Endothelial cell (in vitro differentiated cells): Measurements from ENCODE around the gene GTF2F2. TPM values are rescaled to one million over a fixed set of nuclear protein-coding genes. Genes with fewer than 3 reads are reported as not detected.

Source experiments
- DNase-seq: peaks from one replicate; pipeline ENCODE4 v3.0.0; 2021; ENCODE audit warnings: low spot score
- H3K27ac Mint-ChIP-seq: one replicate; pipeline ENCODE4 v1.8.0; 2021; ENCODE audit warnings: mixed read lengths, inconsistent platforms; ENCODE audit not compliant: unreplicated experiment
- H3K27me3 Mint-ChIP-seq: one replicate; pipeline ENCODE4 v1.8.0; 2021; ENCODE audit warnings: mild to moderate bottlenecking, moderate library complexity, mixed read lengths, inconsistent platforms; ENCODE audit not compliant: unreplicated experiment
- H3K36me3 Mint-ChIP-seq: one replicate; pipeline ENCODE4 v1.8.0; 2021; ENCODE audit warnings: mild to moderate bottlenecking, low read depth, mixed read lengths, inconsistent platforms; ENCODE audit not compliant: unreplicated experiment
- H3K4me1 Mint-ChIP-seq: one replicate; pipeline ENCODE4 v1.8.0; 2021; ENCODE audit warnings: mild to moderate bottlenecking, mixed read lengths, inconsistent platforms; ENCODE audit not compliant: unreplicated experiment
- H3K4me3 Mint-ChIP-seq: one replicate; pipeline ENCODE4 v1.8.0; 2021; ENCODE audit warnings: mild to moderate bottlenecking, mixed read lengths, inconsistent platforms; ENCODE audit not compliant: unreplicated experiment
- H3K9me3 Mint-ChIP-seq: one replicate; pipeline ENCODE4 v1.8.0; 2021; ENCODE audit warnings: mixed read lengths, inconsistent platforms; ENCODE audit not compliant: unreplicated experiment
- CTCF ChIP-seq: fragments of 200-600 bp; sonication (generic); IDR thresholded peaks from one replicate; pipeline ENCODE4 v1.5.0; 2021; ENCODE audit warnings: antibody characterized with exemption; ENCODE audit not compliant: unreplicated experiment
- total RNA-seq: library from RNA; stranded (reverse); fragmentation: NEBNext Ultra II Directional; extraction: Animal tissue kit (Norgen Biotek cat#: 25700); gene quantifications from one replicate; pipeline ENCODE4 v1.2.1, GENCODE V29; 2021; ENCODE audit not compliant: unreplicated experiment

The GTF2F2 gene
- total RNA-seq, 1 donor from 2014 or later = 13.6 TPM

DNA sequence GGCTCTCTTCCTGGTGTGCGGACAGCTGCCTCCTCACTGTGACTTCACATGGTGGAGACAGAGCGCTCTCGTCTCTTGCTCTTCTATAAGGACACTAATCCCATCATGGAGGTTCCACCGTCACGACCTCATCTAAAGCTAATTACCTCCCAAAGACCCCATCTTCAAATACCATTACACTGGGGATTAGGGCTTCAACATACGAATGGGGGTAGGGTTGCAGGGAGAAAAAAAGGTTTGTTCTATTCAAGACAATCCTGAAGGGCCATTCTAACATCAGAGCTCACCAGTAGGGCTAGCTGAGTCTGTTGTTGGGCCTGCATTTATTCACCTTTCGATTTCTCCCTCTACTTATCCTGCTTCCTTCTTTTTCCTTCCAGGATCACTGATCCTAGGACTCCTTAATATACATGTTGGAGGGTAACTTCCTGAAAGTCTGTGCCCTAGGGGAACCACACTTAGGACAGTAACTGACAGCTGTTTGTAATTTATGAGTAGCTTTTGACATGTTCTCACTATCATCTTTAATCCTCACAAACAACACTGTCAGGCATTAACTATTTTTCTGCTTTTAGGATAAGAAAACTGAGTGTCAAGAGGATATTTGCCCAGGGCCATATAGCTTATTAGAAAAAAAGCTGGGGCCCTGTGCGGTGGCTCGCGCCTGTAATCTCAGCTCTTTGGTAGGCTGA, 18.8 kb upstream of the GTF2F2 start:
- no peak for DNase-seq
- Mint-ChIP-seq H3K4me3 (no peak overlapping the region), H3K27me3 (no peaks in the 10 kb centered on the region), H3K27ac (no peak overlapping the region), H3K36me3 (no peaks in the 10 kb centered on the region), H3K9me3 (no peaks in the 10 kb centered on the region), H3K4me1 (no peaks in the 10 kb centered on the region)
- no peak for TF ChIP-seq CTCF

GRCh38 chr13:45102136-45102507, 18.2 kb upstream of the GTF2F2 start:
- H3K27ac Mint-ChIP-seq = no peak overlapping the region
- no peak overlapping the region for H3K4me3 Mint-ChIP-seq
- no peak for TF ChIP-seq CTCF
- H3K36me3 Mint-ChIP-seq = no peaks in the 10 kb centered on the region
- no peaks in the 10 kb centered on the region for H3K9me3 Mint-ChIP-seq
- no peak for DNase-seq
- H3K4me1 Mint-ChIP-seq = no peaks in the 10 kb centered on the region
- H3K27me3 Mint-ChIP-seq = no peaks in the 10 kb centered on the region

DNA sequence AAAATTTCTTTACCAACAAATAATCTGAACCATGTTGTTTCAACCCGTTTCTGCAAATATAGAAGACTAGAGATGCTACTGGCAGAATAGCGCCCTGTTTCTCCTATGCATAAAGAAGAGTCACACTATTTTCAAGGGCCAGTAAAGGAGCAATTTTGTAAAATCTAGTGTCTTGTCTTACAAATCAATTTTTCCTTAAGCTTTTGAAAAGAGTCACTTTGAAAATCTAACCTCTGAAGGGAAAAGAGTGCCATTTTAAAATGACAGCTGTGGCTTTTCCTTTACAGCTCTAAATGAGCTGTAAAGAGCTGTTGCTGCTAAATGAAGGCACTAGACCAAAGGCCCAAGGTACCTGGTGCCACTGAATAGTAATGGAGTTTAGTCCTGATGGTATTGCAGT, 16.9 kb upstream of the GTF2F2 start:
- H3K4me1 Mint-ChIP-seq = no peaks in the 10 kb centered on the region

GRCh38 chr13:45104261-45104660, 16.0 kb upstream of the GTF2F2 start:
- no peak for TF ChIP-seq CTCF
- no peak overlapping the region for H3K27ac Mint-ChIP-seq
- no peaks in the 10 kb centered on the region for H3K36me3 Mint-ChIP-seq
- no peak for DNase-seq
- no peaks in the 10 kb centered on the region for H3K4me1 Mint-ChIP-seq
- no peaks in the 10 kb centered on the region for H3K9me3 Mint-ChIP-seq
- no peak overlapping the region for H3K4me3 Mint-ChIP-seq
- H3K27me3 Mint-ChIP-seq = peaks cover 3% of the 10 kb centered on the region

More for the DNA sequence above, 16.9 kb upstream of the GTF2F2 start:
- Mint-ChIP-seq H3K4me3 (no peak overlapping the region), H3K9me3 (no peaks in the 10 kb centered on the region), H3K27ac (no peak overlapping the region), H3K27me3 (peaks cover 3% of the 10 kb centered on the region), H3K36me3 (no peaks in the 10 kb centered on the region)
- no peak for DNase-seq
- no peak for TF ChIP-seq CTCF

DNA sequence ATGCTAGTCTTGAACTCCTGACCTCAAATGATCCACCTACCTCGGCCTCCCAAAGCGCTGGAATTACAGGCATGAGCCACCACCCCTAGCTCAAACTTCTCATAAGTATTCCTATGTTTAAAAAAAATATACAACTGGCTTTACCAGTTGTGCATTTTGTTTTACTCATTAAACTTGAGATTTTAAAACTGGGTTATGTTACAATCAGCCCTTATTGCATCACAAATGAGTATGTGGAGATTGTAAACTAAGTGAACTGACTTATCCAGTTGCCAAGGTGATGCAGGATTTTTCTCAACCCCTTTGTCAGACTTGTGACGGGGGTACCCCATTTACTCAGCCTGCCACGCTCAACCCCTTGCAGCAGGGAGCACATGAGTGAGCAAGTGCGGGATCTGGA, 14.4 kb upstream of the GTF2F2 start:
- TF ChIP-seq CTCF = no peak
- no peak for DNase-seq
- no peak overlapping the region for H3K4me3 Mint-ChIP-seq
- H3K27ac Mint-ChIP-seq = no peak overlapping the region
- no peaks in the 10 kb centered on the region for H3K9me3 Mint-ChIP-seq
- peaks cover 3% of the 10 kb centered on the region for H3K27me3 Mint-ChIP-seq
- H3K4me1 Mint-ChIP-seq = no peaks in the 10 kb centered on the region
- H3K36me3 Mint-ChIP-seq = no peaks in the 10 kb centered on the region
